Measurements from ENCODE around the gene PHYHD1. TPM values are rescaled to one million over a fixed set of nuclear protein-coding genes. Genes with fewer than 3 reads are reported as not detected.

Gene PHYHD1
- total RNA-seq, 1 donor from 2014 or later: 1.1 TPM

DNA sequence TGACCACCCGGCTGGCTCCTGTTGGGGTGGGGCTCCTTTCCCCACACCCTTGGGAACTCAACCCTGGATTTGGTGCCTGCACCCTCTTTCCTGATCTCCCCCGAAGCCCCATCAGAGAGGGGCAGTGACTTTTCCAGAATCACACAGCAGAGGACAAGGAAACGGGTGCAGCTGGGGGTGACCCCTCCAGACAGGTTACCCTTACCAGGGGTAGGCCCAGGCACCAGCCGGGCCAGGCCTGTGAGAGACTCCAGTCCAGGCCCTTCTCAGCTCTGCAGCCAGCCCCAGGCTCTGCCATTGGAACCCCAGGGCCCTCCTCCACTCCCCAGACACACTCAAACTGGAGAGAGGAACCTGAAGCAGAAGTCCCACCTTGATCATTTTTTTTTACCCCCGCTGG lies 19.0 kb upstream of the PHYHD1 start:
- no peak for DNase-seq

DNA sequence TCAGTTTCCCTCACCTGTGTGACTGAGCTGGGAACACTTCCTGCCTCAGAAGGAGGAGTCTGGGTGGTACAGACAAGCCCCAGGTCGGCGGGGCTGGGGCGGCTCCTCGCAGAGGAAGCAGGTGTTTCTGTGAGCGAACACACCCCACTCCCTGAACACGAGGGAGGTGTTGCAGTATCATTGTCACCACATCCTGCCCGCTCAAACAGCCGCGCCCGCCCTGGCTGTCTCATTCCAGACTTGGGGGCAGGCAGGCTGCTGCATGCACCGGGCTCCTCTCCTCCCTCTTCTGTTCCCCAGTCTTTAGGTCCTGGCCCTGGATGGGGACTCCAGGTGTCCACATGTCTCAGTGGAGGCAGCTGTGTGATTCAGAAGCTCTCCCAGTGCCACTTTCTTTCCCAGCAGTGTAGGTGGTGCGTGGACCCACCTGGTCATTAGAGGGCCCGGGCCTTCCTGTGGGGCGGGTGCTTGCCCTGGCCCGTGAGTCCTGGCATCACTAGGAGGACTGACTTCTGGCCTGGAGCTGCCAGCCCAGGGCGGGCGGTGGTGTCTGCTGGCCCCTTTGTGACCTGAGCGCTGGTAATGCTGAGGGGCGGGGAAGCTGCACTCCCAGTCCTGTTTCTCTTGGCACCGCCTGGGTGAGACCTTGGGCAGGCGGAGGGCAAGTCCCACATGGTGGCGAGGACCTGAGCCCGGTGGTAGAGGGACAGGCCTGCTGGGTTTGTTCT lies 18.3 kb upstream of the PHYHD1 start:
- DNase-seq: no peak

DNA sequence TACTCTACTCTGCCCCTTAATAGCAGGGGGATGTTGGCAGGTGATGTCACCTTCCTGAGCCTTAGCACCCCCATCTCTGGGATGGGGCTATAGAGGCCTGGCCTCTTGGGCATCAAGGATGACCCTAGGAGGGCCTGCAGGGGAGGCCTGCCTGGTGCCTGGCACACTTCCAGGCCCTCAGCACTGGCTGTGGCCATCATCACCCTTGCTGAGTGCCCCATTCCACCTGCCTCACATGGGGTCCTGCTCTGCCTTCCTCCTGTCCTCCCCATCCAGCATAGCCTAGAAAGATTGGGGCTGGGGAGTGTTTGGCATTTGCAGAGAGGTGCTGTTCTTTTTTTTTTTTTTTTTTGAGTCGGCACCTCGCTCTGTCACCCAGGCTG lies 17.7 kb upstream of the PHYHD1 start:
- no peak for DNase-seq

DNA sequence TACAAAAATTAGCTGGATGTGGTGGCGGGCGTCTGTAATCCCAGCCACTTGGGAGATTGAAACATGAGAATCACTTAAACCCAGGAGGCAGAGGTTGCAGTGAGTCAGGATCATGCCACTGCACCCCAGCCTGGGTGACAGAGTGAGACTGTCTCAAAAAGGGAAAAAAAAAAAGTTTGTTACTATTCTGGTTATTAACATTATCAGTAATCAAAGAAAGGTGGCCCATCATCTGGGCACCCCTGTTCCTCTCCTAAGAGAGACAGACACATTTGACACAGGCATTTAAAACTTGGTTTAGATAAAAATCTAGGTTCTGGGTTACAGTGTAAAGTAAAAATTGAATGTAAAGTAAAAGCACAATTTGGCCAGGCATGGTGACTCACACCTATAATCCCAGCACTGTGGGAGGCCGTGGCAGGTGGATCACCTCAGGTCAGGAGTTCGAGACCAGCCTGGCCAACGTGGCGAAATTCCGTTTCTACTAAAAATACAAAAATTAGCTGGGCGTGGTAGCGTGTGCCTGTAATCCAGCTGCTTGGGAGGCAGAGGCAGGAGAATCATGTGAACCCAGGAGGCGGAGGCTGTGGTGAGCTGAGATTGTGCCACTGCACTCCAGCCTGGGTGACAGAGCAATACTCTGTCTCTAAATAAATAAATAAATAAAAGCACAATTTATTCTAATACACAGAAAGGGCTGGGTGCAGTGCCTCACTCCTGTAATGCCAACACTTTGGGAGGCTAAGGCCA lies 16.7 kb upstream of the PHYHD1 start:
- DNase-seq: no peak

DNA sequence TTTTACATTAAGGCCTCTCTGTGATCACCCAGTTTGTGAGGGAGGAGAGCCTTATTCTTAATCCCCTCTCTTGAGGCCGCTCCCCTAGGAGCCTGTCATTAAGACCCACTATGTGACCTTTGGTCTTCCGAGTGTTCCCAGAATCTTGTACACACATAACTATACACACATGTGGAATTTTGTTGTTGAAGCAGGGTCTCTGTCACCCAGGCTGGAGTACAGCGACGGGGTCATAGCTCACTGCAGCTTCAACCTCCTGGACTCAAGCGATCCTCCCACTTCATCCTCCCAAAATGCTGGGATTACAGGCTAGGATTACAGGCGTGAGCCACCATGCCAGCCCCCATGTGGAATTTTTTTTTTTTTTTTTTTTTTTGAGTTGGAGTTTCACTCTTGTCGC lies 14.8 kb upstream of the PHYHD1 start:
- DNase-seq: no peak

DNA sequence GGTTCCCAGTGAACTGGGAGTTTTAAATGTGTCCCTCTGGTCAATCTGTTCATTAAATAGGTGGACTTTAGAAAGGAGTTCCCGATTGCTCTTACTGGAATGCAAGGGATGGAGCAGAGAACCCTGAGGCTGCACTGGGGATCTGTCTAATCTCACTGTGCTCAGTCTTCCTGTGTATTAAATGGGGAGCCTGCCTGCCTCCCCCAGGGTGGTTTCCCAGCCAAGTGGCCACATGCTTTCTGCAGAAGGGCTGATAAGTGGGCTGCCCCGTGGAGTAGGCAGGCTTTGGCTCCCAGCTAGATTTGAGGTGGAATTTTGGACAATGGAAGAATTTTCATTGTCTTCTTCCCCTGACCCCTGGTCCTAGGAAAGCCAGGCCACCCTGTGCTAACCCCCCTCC lies 14.0 kb upstream of the PHYHD1 start:
- no peak for DNase-seq

DNA sequence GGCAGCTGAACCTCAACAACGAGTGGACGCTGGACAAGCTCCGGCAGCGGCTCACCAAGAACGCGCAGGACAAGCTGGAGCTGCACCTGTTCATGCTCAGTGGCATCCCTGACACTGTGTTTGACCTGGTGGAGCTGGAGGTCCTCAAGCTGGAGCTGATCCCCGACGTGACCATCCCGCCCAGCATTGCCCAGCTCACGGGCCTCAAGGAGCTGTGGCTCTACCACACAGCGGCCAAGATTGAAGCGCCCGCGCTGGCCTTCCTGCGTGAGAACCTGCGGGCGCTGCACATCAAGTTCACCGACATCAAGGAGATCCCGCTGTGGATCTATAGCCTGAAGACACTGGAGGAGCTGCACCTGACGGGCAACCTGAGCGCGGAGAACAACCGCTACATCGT lies 12.4 kb upstream of the PHYHD1 start:
- no peak for DNase-seq

DNA sequence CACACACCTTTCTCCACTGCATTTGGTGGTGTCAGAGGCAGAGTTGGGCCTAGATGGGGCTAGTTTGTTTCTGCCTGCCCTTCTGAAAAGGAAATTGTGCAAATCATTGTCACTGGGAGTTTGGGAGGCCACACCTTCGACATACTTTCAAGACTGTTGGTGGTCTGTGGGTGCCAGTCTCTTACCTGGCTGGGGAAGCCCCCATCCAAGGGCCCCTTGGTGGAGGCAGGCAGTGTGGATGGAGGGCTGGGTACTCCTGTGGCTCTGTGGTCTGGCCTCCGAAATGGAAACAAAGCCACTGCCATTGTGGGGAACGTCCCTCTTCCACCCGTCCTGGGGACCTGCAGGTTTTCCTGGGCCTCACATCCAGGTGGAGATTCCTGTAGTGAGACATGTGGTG lies 10.9 kb upstream of the PHYHD1 start:
- DNase-seq: no peak

DNA sequence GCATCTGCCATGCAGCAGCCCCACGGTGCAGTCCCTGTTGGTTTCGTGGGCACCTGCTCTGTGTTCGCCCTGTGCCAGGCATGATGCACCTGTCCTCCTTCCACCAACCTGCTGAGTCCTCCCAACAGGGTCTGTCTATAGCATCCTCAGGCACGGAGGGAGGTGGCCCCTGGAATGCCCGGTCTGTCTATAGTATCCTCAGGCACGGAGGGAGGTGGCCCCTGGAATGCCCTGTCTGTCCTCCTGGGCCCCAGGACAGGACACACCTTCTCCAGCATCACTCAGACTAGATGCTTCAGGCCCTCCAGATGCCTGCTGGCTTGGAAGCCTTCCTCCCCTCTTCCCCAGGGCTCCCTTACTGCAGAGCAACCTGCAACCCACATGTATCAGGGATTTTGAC lies 9.9 kb upstream of the PHYHD1 start:
- no peak for DNase-seq

DNA sequence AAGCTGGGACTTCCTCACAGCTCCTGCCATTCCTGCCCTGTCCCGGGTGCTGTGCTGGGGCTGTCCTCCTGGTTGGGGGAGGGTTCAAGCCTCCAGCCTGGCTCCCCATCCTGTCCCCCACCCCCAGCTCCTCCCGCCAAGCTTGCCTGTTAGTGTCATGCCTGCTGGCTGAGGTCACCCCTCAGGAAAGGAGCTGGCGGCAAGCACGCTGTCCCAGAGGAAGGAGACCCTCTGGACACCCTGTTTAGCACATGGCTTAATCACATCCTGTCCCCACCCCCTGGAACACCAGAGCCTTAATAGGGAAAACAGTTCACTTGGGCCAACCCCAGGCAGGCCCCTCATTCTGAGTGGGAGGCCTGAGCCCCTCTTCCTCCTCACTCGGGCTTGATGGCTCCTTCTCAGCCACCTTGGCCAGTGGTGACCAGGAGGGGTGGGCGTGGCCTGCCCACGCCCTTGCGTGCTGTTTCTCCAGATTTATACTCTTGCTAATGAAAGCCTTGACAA lies 9.2 kb upstream of the PHYHD1 start:
- DNase-seq: no peak

DNA sequence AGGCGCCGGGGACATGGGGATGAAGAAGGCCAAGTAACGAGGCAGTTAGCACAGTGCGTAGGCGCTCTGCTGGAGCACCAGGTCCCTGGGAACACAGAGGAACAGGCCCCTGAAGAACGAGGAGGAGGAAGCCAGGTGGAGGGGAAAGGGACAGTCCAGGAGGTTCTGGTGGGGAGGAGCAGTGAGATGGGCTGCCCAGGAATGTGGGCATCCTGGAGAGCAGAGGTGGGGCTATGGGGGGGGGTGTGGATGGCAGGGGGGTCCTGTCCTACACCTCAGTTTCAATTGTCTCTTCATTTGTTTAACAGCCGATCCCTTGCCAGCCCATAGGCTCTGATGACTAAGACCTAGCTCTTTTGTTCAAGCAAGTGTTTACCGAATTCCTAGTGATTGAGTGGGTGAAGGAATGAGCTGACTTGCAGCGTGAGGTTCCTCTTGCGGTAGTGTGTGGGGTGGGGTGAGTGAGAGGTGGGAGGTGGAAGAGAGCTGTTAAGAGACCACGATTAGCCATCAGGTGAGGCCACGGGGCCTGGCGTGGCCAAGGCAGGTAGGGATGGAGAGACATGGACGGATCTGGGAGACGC lies 8.4 kb upstream of the PHYHD1 start:
- DNase-seq: peak; percentile 27

DNA sequence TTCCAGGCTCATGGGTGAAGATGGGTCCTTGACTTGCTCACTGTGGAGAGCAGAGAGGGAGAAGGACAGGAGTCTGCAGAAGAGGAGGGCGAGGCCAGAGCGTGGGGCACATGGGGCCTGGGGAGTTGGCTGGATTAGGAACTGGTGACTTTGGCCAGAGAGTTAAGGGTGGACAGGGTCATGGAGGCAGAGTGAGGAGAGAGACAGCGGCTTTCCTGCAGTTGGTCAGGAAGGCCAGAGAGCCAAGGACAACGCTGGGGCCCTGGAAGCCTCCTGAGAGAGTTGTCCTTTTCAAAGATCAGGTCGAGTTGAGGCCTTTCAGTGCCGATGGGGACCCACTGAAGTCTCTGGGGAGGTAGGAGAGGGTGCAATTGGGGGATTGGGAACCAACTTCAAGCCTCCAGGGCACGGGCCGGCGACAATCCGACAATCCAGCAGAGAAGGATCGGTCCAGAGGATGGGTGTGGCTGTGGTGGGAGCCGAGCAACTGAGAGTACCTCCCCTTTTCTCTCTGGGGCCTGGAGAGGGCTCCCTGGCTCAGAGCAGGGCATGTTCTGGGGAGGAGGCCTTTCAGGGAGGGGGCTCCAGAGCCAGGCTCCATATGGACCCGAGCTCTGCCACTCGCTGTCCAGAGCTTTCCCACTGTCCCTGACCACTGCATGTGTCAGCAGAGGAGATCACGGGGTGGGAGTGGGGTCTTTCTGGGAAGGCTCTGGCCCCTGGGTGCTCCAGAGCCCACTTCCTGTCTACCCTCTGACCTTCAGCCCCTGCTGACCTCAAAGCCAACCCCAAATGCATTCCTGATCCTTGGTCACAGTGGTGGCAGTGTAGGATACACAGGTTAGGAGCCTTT lies 7.5 kb upstream of the PHYHD1 start:
- no peak for DNase-seq

DNA sequence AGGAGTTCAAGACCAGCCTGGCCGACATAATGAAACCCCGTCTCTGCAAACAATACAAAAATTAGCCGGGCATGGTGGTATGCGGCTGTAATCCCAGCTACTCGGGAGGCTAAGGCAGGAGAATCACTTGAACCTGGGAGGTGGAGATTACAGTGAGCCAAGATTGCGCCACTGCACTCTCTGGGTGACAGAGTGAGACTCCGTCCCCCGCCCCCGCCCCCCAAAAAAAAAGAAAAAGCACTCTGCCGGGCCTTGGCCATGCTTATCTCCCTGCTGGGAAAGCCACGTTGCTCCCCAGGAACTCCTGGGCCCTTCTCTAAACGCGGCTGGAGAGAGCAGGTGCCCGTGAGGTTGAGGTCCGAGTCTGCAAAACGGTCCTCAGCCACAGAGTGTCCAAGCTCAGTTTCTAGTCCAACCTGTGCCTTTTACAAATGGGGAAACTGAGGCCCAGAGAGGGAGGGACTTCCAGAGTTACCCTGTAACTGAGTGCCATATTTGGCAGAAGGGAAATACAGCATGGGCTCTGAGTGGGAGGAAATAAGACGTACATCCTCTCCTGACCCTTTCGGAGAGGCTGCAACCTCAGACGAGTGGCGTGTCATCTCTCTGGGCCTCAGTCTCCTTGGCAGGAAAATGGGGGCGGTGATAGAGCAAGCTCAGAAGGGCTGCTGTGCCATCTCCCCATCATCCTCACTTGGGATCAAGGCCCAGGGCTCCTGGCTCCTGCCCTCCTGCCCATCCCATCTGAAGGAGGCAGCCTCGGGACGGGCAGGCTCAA lies 6.6 kb upstream of the PHYHD1 start:
- DNase-seq: no peak

DNA sequence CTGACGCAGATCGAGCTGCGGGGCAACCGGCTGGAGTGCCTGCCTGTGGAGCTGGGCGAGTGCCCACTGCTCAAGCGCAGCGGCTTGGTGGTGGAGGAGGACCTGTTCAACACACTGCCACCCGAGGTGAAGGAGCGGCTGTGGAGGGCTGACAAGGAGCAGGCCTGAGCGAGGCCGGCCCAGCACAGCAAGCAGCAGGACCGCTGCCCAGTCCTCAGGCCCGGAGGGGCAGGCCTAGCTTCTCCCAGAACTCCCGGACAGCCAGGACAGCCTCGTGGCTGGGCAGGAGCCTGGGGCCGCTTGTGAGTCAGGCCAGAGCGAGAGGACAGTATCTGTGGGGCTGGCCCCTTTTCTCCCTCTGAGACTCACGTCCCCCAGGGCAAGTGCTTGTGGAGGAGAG lies 4.6 kb upstream of the PHYHD1 start:
- DNase-seq: no peak

DNA sequence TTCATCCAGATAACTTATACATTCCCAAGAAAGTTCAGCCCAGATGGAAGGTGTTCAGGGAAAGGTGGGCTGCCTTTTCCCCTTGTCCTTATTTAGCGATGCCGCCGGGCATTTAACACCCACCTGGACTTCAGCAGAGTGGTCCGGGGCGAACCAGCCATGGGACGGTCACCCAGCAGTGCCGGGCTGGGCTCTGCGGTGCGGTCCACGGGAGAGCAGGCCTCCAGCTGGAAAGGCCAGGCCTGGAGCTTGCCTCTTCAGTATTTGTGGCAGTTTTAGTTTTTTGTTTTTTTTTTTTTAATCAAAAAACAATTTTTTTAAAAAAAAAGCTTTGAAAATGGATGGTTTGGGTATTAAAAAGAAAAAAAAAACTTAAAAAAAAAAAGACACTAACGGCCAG lies 4.0 kb upstream of the PHYHD1 start:
- DNase-seq: no peak

DNA sequence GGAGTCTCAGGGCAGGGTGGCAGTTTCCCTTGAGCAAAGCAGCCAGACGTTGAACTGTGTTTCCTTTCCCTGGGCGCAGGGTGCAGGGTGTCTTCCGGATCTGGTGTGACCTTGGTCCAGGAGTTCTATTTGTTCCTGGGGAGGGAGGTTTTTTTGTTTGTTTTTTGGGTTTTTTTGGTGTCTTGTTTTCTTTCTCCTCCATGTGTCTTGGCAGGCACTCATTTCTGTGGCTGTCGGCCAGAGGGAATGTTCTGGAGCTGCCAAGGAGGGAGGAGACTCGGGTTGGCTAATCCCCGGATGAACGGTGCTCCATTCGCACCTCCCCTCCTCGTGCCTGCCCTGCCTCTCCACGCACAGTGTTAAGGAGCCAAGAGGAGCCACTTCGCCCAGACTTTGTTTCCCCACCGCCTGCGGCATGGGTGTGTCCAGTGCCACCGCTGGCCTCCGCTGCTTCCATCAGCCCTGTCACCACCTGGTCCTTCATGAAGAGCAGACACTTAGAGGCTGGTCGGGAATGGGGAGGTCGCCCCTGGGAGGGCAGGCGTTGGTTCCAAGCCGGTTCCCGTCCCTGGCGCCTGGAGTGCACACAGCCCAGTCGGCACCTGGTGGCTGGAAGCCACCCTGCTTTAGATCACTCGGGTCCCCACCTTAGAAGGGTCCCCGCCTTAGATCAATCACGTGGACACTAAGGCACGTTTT lies 3.5 kb upstream of the PHYHD1 start:
- peak; percentile 33 for DNase-seq

DNA sequence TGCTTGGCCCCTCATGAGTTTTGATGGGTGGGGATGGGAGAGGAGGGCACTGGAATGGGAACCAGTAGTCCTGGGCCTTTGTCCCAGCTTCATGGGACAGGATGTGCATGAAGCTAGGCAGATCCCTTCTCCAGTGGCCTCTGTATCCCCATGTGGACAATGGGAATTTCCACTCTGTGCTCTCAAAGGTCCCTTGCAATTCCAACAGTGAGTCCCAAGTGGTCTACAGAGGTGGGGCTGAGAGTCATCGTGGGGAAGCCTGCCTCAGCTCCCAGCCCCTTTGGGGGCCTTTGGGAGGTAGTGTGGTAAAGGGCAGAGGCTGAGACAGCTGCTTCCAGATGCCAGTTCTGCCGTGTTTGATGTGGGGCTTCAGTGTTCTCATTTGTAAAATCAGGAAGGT lies 1.9 kb upstream of the PHYHD1 start:
- DNase-seq: no peak

DNA sequence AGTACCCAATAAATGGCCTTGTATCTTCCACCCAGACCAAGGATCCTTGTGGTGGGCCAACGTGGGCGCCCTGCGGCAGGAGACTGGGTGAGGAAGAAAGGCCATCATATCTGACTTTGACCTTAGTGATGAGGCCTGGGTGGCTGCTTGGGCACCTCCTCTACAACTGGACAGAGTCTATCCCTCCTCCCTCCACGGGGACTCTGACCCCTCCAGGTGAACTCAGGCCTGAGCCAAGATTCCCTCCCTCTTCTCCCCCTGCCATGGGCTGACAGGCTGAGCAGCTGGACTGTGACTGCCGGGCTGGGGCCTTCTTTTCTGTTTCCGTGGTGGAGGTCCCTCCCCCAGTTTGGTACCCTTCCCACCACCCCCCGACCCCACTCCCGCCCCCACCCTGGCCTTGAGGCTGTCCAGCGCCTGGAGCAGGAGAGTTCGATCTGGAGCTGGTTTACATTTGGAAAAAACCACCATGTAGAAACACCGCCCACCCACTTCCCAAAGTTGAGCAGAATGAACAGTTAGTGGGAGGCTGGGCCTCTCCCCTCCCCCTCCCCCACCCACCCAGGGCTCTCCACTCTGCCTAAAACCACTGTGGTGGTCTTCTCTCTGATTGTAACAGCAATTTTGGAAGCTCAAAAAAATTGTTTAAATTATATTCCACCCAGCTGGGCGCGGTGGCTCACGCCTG lies 1.2 kb upstream of the PHYHD1 start:
- DNase-seq: no peak

DNA sequence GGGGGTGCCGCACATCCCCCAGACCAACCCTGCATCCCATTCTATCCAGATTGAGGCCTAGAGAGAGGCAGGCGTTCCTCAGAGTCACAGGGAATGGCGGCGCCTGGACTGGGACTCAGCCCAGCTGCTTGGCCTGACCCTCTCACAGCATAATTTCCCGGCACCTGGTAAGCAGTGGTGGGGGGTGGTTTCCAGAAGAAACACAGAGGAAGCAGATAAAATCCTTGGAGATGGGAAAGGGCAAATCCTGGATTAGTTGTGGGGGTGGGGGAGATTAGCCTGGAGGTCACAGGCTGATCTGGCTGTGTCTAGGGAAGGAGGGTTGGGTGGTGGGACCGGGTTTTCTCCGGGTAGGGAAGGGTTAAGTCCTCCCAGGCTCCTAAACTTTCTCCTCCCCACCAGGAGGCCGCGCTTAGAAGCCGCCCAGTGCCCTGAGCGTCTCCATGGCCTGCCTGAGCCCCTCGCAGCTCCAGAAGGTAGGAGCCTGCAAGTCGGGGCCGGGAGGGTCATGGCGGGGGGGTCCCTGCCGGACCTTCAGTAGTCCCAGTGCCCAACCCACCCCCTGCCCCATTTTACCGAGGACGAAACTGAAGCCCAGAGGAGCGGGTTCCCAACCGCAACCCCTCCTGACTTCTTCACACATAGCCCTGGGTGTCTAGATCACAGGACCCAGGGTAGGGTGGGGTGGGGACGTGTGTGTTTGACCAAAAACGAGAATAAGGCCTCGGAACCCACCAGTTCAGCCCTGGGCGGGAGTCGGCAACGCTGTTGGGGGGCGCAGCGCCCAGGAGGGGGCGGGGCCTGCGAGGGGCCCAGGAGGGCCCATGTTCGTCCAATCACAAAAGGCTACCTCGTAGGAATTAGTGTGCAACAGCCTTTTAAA lies 1.3 kb downstream of the PHYHD1 start:
- DNase-seq: no peak

DNA sequence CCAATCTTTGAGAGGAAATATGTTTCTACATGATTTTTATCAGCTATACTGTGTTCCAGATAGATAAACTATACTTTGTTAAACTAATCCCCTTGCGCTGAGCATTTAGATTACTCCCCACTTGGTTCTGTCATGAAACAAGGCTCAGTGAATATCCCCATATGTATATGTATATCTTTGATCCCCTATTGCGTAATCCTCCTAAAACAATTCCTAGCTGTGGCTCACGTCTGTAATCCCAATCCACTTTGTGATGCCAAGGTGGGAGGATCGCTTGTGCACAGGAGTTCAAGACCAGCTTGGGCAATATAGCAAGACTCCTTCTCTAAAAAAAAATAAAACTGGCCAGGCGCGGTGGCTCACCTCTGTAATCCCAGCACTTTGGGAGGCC lies 2.7 kb downstream of the PHYHD1 start:
- DNase-seq: no peak
